Thyroid gland (tissue), 4 donors: ENCODE data around the gene DHDH. TPM values are rescaled to one million over a fixed set of nuclear protein-coding genes. Genes with fewer than 3 reads are reported as not detected.

Experiments used
- DNase-seq, 2 donors: peaks; one replicate each; pipeline ENCODE4 v3.0.0-alpha.2; 2019
- H3K27ac ChIP-seq, 3 donors: fragments of 200-600 bp; sonication (generic); 1 replicate in 2 of 3; 2 replicates in 1 of 3; pipeline ENCODE4 v1.5.1; 2016 to 2019; ENCODE audit warnings: mild to moderate bottlenecking in 1 of 3, moderate library complexity in 1 of 3
- H3K27me3 ChIP-seq: fragments of 200-600 bp; sonication (generic); one replicate; pipeline ENCODE4 v1.5.1; 2019
- H3K36me3 ChIP-seq, 2 donors: fragments of 200-600 bp; sonication (generic); one replicate each; pipeline ENCODE4 v1.5.1; 2016 to 2019
- H3K4me1 ChIP-seq, 2 donors: fragments of 200-600 bp; sonication (generic); one replicate each; pipeline ENCODE4 v1.5.1; 2017 to 2019
- H3K4me3 ChIP-seq, 3 donors: fragments of 200-600 bp; sonication (generic); replicated peaks in 1 of 3; 1 replicate in 2 of 3; 2 replicates in 1 of 3; pipeline ENCODE4 v1.5.1; 2016; ENCODE audit warnings: mild to moderate bottlenecking in 1 of 3
- H3K9me3 ChIP-seq: fragments of 200-600 bp; sonication (generic); one replicate; pipeline ENCODE4 v1.5.1; 2017
- POLR2A ChIP-seq, 2 donors: fragments of 450-650 bp; IDR thresholded peaks; one replicate each; pipeline ENCODE4 v1.6.1; 2017; ENCODE audit warnings: antibody characterized with exemption in 2 of 2, mild to moderate bottlenecking in 2 of 2, moderate library complexity in 1 of 2
- WGBS, 2 donors: methylation state at CpG; one replicate each; pipeline ENCODE4 v1.1.5; 2017; 5-methylcytosine and 5-hydroxymethylcytosine counted together
- intact Hi-C: fragments of 100-400 bp; cut with DNase I; formaldehyde crosslinking; loops from one replicate; pipeline ENCODE4 v1.15.1; 2023
- small RNA-seq: library from RNA; depleted of rRNA; stranded (forward); fragments of <200 nt; gene quantifications from one replicate; pipeline ENCODE3, GENCODE V24; 2016
- total RNA-seq, 4 donors: library from RNA; depleted of rRNA; stranded (reverse); fragments of >200 nt; gene quantifications; one replicate each; pipeline ENCODE4 v1.2.3, GENCODE V29; 2016
- TF ChIP-seq, protein P1 (sequence below), 6 experiments: fragments of 200-600 bp in 3 of 6; fragments of 450-650 bp in 3 of 6; sonication (generic) in 3 of 6; IDR thresholded peaks; one replicate each; pipeline ENCODE4 v1.5.1; 2016 to 2019; ENCODE audit warnings: antibody characterized with exemption in 6 of 6, mild to moderate bottlenecking in 2 of 6, inconsistent platforms in 1 of 6, moderate library complexity in 1 of 6

DHDH gene
- total RNA-seq, 4 donors from 2014 or later: not detected

DNA sequence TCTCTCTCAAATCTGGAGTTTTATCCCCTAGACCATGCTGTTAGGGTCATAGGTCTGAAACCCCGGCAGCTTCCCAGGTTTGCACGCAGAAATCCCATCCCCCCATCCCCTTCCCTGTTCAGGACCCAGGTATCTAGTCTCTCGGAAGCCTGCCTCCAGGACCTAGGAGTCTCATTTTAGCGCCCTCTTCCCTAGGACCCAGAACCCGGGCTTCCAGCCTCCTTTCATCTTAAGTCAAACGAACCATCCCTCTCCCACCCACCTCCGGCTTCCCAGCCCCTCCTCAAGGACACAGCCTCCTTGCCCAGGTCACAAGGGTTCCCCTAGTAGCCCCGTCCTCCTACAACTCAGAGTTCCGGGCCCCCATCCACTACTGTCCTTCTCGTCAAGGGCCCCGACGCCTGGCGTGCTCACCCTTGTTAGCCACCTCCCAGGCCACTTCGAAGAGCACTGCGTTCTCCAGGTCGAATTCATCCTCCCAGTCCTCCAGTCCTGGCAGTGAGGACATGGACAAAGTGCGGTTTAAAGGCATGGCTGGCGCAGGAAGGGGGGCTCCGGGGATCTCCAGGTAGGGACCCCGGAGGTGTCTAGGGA, 59.2 kb downstream of the DHDH start:
- H3K27me3 ChIP-seq: no peaks in the 10 kb centered on the region
- 0 to 1% methylated on average over 18 to 20 of the region's 20 CpGs for WGBS, 2 donors
- H3K27ac ChIP-seq: peak overlapping the region; percentile 64 to 90 (median 87)
- no peaks in the 10 kb centered on the region for H3K9me3 ChIP-seq
- H3K4me3 ChIP-seq: peak overlapping the region; percentile 13 to 92 (median 50)
- intact Hi-C loops: no loop called here
- no peak for TF ChIP-seq POLR2A (IDR thresholded peaks at IDR 0.05)
- TF ChIP-seq, protein P1, sequence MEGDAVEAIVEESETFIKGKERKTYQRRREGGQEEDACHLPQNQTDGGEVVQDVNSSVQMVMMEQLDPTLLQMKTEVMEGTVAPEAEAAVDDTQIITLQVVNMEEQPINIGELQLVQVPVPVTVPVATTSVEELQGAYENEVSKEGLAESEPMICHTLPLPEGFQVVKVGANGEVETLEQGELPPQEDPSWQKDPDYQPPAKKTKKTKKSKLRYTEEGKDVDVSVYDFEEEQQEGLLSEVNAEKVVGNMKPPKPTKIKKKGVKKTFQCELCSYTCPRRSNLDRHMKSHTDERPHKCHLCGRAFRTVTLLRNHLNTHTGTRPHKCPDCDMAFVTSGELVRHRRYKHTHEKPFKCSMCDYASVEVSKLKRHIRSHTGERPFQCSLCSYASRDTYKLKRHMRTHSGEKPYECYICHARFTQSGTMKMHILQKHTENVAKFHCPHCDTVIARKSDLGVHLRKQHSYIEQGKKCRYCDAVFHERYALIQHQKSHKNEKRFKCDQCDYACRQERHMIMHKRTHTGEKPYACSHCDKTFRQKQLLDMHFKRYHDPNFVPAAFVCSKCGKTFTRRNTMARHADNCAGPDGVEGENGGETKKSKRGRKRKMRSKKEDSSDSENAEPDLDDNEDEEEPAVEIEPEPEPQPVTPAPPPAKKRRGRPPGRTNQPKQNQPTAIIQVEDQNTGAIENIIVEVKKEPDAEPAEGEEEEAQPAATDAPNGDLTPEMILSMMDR (IDR thresholded peaks at IDR 0.05): no peak
- H3K4me1 ChIP-seq: peaks cover 20 to 23% of the 10 kb centered on the region in 2 donors
- DNase-seq: peak in 1 of 2 donors; percentile 48
- peaks cover 0 to 8% of the 10 kb centered on the region in 2 donors for H3K36me3 ChIP-seq

DNA sequence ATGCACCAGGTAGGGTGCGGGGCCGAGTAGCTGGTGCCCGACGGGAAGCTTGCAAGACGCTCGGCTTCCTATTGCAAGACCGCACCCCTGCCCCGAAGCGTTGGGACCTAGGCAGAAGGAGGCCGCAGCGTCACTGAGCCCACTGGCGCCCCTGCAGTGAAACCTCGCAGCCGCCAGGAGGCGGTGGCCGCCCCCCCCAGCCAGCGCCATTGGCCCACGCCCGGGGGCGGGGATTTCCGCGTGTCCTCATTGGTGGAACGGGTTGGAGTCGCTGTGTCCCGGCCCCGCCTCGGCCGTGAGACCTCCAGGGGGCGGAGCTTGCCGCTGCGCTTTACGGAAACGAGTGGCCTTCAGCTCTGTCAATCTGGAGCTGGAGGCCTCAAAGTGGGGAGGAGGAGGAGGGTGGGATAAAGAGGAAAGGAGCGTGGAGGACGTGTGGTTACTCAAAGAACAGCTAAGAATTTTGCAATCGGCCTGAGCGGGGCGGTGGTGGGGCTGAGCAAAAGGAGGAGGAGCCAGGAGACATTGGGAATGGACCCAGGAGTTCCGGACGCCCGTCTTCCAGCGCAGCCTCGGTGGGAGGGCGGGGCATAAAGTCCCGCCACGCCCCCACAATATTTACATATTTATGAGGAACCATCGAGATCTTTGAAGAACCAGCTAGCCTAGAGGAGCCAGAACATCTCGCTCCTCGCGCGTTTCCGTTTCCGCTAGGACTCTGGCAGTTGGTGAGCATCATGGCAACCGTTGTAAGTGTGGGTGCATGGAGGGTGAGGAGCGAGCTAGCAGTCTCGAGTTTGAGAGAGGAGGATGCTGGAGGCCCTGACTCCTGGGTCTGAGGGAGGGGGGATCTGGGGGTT, 59.9 kb downstream of the DHDH start, which contains the start of the genes GYS1 and RUVBL2:
TSS of gene GYS1 (minus strand) at position 135 of the 860 bp plus-strand sequence. CDS start 197 bp downstream, outside the sequence.
TSS of gene RUVBL2 (plus strand) at position 713 of the 860 bp plus-strand sequence. CDS start at position 738, 25 bp downstream.
- intact Hi-C loops: no loop called here
- DNase-seq: peak; percentile 100
- H3K4me1 ChIP-seq: peaks cover 20 to 23% of the 10 kb centered on the region in 2 donors
- no peaks in the 10 kb centered on the region for H3K9me3 ChIP-seq
- peaks cover 0 to 4% of the 10 kb centered on the region in 2 donors for H3K36me3 ChIP-seq
- H3K27me3 ChIP-seq: no peaks in the 10 kb centered on the region
- peak; percentile 61 to 96 for TF ChIP-seq POLR2A (IDR thresholded peaks at IDR 0.05)
- TF ChIP-seq, protein P1 (IDR thresholded peaks at IDR 0.05): peak; percentile 91 to 99 (median 98)
- 0 to 1% methylated on average over 31 to 39 of the region's 56 CpGs for WGBS, 2 donors
- H3K27ac ChIP-seq: peak within 1 kb of the TSS; percentile 87 to 90 (median 87)
- peak within 1 kb of the TSS; percentile 22 to 92 (median 50) for H3K4me3 ChIP-seq

DNA sequence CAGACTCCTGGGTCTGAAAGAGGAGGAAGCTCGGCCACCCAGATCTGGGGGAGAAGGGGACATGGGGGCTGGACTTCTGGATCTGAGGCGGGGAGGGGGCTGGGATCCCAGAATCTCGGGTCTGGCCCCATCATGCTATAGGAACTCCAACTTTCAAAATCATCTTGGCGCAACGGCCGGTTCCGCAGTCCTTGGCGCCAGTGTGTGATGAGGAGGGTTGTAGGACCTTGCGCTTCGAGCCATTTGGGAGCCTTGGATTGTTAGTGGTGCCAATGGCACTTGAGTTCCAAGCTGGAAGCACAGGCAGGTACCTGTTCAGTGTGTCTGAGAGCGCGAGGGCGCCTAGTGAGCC, 60.5 kb downstream of the DHDH start:
- Histone ChIP-seq H3K36me3 (no peaks in the 10 kb centered on the region), H3K4me3 (peak overlapping the region; percentile 22 to 92 (median 40)), H3K27me3 (no peaks in the 10 kb centered on the region), H3K27ac (peak overlapping the region in 2 of 3 donors; percentile 87 to 90), H3K9me3 (no peaks in the 10 kb centered on the region), H3K4me1 (peaks cover 20 to 23% of the 10 kb centered on the region in 2 donors)
- 1 to 3% methylated on average over 13 of the region's 13 CpGs for WGBS, 2 donors
- no peak for TF ChIP-seq POLR2A (IDR thresholded peaks at IDR 0.05)
- intact Hi-C loops: no loop called here
- no peak for DNase-seq

Small RNA genes within 50 kb of the gene (small RNA-seq; reads per million reads assigned to genes)
- not detected for gene AC026803.1

Other genes with a start within 250 kb of the DHDH start
- gene FUT2, start 237.7 kb upstream of the DHDH start, total RNA-seq: 1 to 10 TPM in 1 of 4 donors, under 1 TPM in 1, not detected in 2; 0.27 to 1.3 TPM
- under 1 TPM in 3 of 4 donors, not detected in 1; 0.29 to 0.67 (median 0.54) TPM for gene MAMSTR, start 214.0 kb upstream of the DHDH start, total RNA-seq
- gene RASIP1, start 193.1 kb upstream of the DHDH start, total RNA-seq: 10 to 100 TPM in 2 of 4 donors, 1 to 10 TPM in 2; 9.7 to 25.8 (median 14.0) TPM
- gene IZUMO1, start 186.8 kb upstream of the DHDH start, total RNA-seq: 1 to 10 TPM in 2 of 4 donors, not detected in 2; 1.1 TPM
- gene FUT1, start 181.1 kb upstream of the DHDH start, total RNA-seq: 1 to 10 TPM; 1.7 to 3.0 (median 2.0) TPM
- gene FGF21, start 178.2 kb upstream of the DHDH start, total RNA-seq: not detected
- gene BCAT2, start 122.7 kb upstream of the DHDH start, total RNA-seq: 10 to 100 TPM; 35.4 to 52.8 (median 45.9) TPM
- 10 to 100 TPM; 11.9 to 46.8 (median 22.2) TPM for gene HSD17B14, start 97.2 kb upstream of the DHDH start, total RNA-seq
- 10 to 100 TPM; 15.2 to 21.8 (median 19.0) TPM for gene PLEKHA4, start 65.1 kb upstream of the DHDH start, total RNA-seq
- 10 to 100 TPM; 18.7 to 31.7 (median 24.2) TPM for gene PPP1R15A, start 61.3 kb upstream of the DHDH start, total RNA-seq
- gene TULP2, start 35.0 kb upstream of the DHDH start, total RNA-seq: under 1 TPM in 1 of 4 donors, not detected in 3; 0.27 TPM
- gene NUCB1, start 33.4 kb upstream of the DHDH start, total RNA-seq: 100 to 1,000 TPM; 267 to 424 (median 371) TPM
- gene BAX, start 21.2 kb downstream of the DHDH start, total RNA-seq: 10 to 100 TPM; 28.2 to 74.4 (median 41.2) TPM
- over 10,000 TPM in 1 of 4 donors, 1,000 to 10,000 TPM in 3; 5,748 to 12,335 (median 7,175) TPM for gene FTL, start 31.6 kb downstream of the DHDH start, total RNA-seq
- 10 to 100 TPM; 17.9 to 33.2 (median 23.9) TPM for gene GYS1, start 59.6 kb downstream of the DHDH start, total RNA-seq
- 100 to 1,000 TPM in 3 of 4 donors, 10 to 100 TPM in 1; 80.5 to 131 (median 118) TPM for gene RUVBL2, start 60.2 kb downstream of the DHDH start, total RNA-seq
- gene LHB, start 83.4 kb downstream of the DHDH start, total RNA-seq: not detected
- gene CGB3, start 90.6 kb downstream of the DHDH start, total RNA-seq: not detected
- gene CGB2, start 98.2 kb downstream of the DHDH start, total RNA-seq: not detected
- gene CGB1, start 103.2 kb downstream of the DHDH start, total RNA-seq: not detected
- gene CGB5, start 110.1 kb downstream of the DHDH start, total RNA-seq: under 1 TPM in 1 of 4 donors, not detected in 3; 0.56 TPM
- not detected for gene CGB8, start 115.4 kb downstream of the DHDH start, total RNA-seq
- gene CGB7, start 124.0 kb downstream of the DHDH start, total RNA-seq: not detected
- under 1 TPM in 1 of 4 donors, not detected in 3; 0.33 TPM for gene NTF4, start 131.1 kb downstream of the DHDH start, total RNA-seq
- gene KCNA7, start 139.0 kb downstream of the DHDH start, total RNA-seq: not detected
- 100 to 1,000 TPM; 253 to 388 (median 305) TPM for gene SNRNP70, start 151.8 kb downstream of the DHDH start, total RNA-seq
- gene LIN7B, start 180.7 kb downstream of the DHDH start, total RNA-seq: 10 to 100 TPM; 10.5 to 17.7 (median 13.8) TPM
- gene C19orf73, start 185.4 kb downstream of the DHDH start, total RNA-seq: 10 to 100 TPM in 1 of 4 donors, 1 to 10 TPM in 3; 1.7 to 13.4 (median 6.1) TPM
- 1 to 10 TPM; 4.6 to 7.4 (median 5.3) TPM for gene PPFIA3, start 185.8 kb downstream of the DHDH start, total RNA-seq
- gene HRC, start 221.7 kb downstream of the DHDH start, total RNA-seq: 1 to 10 TPM; 1.1 to 4.1 (median 2.1) TPM
- gene TRPM4, start 224.1 kb downstream of the DHDH start, total RNA-seq: 10 to 100 TPM; 18.4 to 36.4 (median 26.1) TPM